ENCODE data around the gene LBH.

DNA sequence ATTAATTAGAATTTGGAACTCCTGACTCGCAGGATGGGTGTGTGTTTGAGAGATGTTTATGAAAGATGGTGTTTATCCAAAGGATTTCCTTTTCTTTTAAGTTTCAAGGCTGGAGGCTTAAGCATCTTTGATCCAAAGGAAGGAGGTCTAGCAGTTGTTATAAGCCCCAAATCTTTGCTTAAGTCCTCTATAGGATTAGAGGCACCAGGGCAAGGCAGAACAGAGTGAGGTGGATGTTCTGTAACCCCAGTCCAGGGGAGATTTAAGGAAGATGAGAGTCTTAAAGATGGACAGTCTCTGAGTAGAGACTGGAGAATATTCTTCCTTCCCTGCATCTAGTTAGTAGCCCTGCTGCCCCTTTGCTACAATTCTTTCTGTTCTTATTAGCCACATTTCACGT is 17.5 kb downstream of the LBH start:
- no peak for TF ChIP-seq POLR2AphosphoS5 (IDR thresholded peaks at IDR 0.05)
- TF ChIP-seq, protein P1, sequence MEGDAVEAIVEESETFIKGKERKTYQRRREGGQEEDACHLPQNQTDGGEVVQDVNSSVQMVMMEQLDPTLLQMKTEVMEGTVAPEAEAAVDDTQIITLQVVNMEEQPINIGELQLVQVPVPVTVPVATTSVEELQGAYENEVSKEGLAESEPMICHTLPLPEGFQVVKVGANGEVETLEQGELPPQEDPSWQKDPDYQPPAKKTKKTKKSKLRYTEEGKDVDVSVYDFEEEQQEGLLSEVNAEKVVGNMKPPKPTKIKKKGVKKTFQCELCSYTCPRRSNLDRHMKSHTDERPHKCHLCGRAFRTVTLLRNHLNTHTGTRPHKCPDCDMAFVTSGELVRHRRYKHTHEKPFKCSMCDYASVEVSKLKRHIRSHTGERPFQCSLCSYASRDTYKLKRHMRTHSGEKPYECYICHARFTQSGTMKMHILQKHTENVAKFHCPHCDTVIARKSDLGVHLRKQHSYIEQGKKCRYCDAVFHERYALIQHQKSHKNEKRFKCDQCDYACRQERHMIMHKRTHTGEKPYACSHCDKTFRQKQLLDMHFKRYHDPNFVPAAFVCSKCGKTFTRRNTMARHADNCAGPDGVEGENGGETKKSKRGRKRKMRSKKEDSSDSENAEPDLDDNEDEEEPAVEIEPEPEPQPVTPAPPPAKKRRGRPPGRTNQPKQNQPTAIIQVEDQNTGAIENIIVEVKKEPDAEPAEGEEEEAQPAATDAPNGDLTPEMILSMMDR (IDR thresholded peaks at IDR 0.05 in 8 of 11, conservative IDR thresholded peaks at IDR 0.05 in 3 of 11), result no peak
- TF ChIP-seq POLR2A (IDR thresholded peaks at IDR 0.05), result no peak
